ENCODE measurements around the gene KCNG4.

DNA sequence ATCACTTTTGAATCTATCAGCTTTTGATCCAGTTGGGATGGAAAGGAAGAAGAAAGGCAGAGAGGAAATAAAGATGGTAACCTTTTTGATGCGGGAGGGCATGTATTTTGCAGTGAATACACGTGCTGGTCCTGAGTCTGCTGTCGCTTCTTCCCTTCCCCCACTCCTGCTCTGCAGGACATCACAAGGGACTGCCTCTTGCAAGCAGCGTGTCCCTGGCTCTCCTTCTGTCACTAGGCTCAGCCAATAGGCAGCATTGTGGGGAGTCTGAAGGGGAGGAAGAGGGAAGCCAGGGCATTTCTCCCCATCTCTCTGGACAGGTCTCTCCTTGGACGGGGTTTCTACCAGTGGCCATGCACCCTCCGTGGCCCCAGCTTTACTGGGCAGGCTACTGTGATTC is 39.2 kb upstream of the KCNG4 start:
- no peak for TF ChIP-seq RAD21 (conservative IDR thresholded peaks at IDR 0.05)
- TF ChIP-seq, protein P1, sequence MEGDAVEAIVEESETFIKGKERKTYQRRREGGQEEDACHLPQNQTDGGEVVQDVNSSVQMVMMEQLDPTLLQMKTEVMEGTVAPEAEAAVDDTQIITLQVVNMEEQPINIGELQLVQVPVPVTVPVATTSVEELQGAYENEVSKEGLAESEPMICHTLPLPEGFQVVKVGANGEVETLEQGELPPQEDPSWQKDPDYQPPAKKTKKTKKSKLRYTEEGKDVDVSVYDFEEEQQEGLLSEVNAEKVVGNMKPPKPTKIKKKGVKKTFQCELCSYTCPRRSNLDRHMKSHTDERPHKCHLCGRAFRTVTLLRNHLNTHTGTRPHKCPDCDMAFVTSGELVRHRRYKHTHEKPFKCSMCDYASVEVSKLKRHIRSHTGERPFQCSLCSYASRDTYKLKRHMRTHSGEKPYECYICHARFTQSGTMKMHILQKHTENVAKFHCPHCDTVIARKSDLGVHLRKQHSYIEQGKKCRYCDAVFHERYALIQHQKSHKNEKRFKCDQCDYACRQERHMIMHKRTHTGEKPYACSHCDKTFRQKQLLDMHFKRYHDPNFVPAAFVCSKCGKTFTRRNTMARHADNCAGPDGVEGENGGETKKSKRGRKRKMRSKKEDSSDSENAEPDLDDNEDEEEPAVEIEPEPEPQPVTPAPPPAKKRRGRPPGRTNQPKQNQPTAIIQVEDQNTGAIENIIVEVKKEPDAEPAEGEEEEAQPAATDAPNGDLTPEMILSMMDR (IDR thresholded peaks at IDR 0.05; ENCODE audit: poor library complexity, severe bottlenecking), result no peak

All from neural cell (in vitro differentiated cells).